Muscle layer of colon (tissue), 2 donors: Measurements from ENCODE around the gene ANKEF1.

Experiments
- H3K27ac ChIP-seq: one replicate; pipeline ENCODE4 v1.7.0; 2013; ENCODE audit warnings: low read depth, mild to moderate bottlenecking, low read length, moderate library complexity
- H3K27me3 ChIP-seq, 2 donors: one replicate each; pipeline ENCODE4 v1.7.0; 2013; ENCODE audit warnings: low read length in 2 of 2, mild to moderate bottlenecking in 2 of 2; ENCODE audit not compliant: insufficient read depth in 2 of 2, control insufficient read depth in 1 of 2
- H3K36me3 ChIP-seq: one replicate; pipeline ENCODE4 v1.7.0; 2013; ENCODE audit warnings: mild to moderate bottlenecking, low read length; ENCODE audit not compliant: insufficient read depth
- H3K4me1 ChIP-seq: one replicate; pipeline ENCODE4 v1.7.0; 2013; ENCODE audit warnings: mild to moderate bottlenecking, low read length; ENCODE audit not compliant: insufficient read depth
- H3K4me3 ChIP-seq, 2 donors: one replicate each; pipeline ENCODE4 v1.7.0; 2013; ENCODE audit warnings: low read length in 2 of 2, low read depth in 1 of 2, mild to moderate bottlenecking in 1 of 2, moderate library complexity in 1 of 2
- H3K9ac ChIP-seq: one replicate; pipeline ENCODE4 v1.7.0; 2013; ENCODE audit warnings: low read length
- H3K9me3 ChIP-seq: one replicate; pipeline ENCODE4 v1.7.0; 2013; ENCODE audit warnings: mild to moderate bottlenecking, low read length
- donor health status: abdominal sarcoma.
- donor health status: Adenocarcinoma of cecum.

The ANKEF1 gene

DNA sequence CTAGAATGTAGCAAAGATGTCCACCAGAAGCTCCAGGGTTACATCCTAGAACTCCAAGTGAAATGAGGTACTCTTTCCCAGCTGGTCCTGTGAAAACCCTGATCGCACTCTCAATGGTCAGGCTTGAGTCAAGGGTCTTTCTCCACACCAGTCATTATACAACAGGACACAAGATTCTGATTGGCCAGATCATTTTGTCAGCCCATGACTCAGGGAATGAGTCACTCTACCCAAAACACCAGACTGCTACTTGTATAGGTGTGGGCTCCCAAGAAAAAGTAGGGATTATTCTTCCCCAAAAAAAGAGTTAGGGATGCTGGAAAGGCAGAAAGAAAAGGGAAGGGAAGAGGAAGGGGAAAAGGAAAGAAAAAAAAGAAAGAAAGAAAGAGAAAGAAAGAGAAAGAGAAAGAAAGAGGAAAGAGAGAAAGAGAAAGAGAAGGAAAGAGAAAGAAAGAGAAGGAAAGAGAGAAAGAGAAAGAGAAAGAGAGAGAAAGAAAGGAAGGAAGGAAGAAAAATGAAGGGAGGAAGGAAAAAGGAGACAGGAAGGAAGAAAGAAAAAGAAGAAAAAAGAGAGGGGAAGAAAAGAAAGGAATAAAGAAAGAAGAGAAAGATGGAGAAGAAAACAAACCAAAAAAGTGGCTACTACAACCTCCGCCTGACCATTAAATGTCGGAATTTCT lies 30.5 kb downstream of the ANKEF1 start:
- H3K27me3 ChIP-seq, result no peaks in the 10 kb centered on the region
- H3K4me3 ChIP-seq, result no peak overlapping the region
- H3K27ac ChIP-seq, result no peak overlapping the region
- no peak overlapping the region for H3K9ac ChIP-seq
- H3K9me3 ChIP-seq, result no peaks in the 10 kb centered on the region
- no peaks in the 10 kb centered on the region for H3K36me3 ChIP-seq
- no peaks in the 10 kb centered on the region for H3K4me1 ChIP-seq

DNA sequence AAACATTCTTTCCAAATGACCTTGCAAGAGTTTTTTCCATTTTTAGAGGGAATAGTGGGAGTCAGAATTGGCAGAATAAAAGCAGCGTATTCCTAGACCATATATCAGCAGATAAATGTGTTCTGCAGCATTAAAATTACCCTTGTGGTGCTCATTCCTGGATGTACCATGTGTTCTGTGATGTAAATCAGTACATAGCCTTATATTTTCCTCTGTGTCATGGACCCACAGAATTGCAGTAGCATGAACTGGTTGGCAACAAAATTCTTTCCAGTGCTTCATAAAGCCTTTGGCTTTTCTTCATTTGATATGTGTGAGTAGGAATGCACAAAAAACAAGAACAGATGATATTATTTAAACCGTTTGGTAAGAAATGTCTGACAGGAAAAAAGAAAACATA lies 32.5 kb downstream of the ANKEF1 start:
- Histone ChIP-seq H3K27ac (no peak overlapping the region), H3K9ac (no peak overlapping the region), H3K9me3 (no peaks in the 10 kb centered on the region), H3K4me3 (no peak overlapping the region), H3K36me3 (no peaks in the 10 kb centered on the region), H3K4me1 (no peaks in the 10 kb centered on the region), H3K27me3 (no peaks in the 10 kb centered on the region)

DNA sequence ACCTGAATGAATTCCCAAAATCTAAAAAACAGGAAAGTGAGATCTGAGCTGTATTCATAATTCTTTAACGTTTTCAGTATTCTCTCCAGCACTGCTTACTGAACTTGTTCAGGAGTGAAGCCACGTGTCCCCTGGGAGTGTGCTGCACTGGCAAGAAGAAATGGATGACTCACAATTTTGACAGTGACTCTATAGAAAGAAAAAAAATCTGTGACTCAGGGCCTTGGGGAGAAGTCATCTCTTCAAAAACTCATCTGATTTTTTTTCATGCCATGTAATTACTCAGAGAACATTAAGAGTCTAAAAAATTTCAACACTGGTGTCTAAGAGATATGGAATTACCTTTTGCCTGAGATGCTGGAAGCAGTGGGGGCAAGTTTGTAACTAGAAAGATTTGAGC lies 39.7 kb downstream of the ANKEF1 start:
- Histone ChIP-seq H3K9me3 (no peaks in the 10 kb centered on the region), H3K4me3 (no peak overlapping the region), H3K36me3 (no peaks in the 10 kb centered on the region), H3K4me1 (no peaks in the 10 kb centered on the region), H3K27ac (no peak overlapping the region), H3K9ac (no peak overlapping the region), H3K27me3 (no peaks in the 10 kb centered on the region)

DNA sequence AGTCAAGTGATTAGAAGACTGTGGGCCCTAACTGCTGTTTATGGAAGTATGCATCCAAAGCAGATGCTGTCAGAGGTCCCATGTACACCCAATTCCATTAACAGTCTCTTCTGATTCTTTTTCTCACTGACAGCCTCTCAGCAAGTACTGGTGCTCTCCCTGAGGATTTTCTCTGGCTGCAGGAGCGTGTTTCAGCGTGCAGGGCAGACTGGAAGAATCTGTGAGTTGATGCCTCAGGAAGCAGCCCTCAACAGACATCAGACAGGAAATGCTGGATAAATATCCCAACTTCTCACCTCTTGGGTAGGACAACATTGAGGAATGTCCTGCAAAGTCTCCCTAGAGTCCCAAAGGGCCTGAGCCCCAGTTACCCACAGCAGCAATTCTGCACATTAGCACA lies 40.8 kb downstream of the ANKEF1 start:
- Histone ChIP-seq H3K4me3 (no peak overlapping the region), H3K9ac (no peak overlapping the region), H3K27me3 (no peaks in the 10 kb centered on the region), H3K27ac (no peak overlapping the region), H3K36me3 (no peaks in the 10 kb centered on the region), H3K4me1 (no peaks in the 10 kb centered on the region), H3K9me3 (no peaks in the 10 kb centered on the region)

DNA sequence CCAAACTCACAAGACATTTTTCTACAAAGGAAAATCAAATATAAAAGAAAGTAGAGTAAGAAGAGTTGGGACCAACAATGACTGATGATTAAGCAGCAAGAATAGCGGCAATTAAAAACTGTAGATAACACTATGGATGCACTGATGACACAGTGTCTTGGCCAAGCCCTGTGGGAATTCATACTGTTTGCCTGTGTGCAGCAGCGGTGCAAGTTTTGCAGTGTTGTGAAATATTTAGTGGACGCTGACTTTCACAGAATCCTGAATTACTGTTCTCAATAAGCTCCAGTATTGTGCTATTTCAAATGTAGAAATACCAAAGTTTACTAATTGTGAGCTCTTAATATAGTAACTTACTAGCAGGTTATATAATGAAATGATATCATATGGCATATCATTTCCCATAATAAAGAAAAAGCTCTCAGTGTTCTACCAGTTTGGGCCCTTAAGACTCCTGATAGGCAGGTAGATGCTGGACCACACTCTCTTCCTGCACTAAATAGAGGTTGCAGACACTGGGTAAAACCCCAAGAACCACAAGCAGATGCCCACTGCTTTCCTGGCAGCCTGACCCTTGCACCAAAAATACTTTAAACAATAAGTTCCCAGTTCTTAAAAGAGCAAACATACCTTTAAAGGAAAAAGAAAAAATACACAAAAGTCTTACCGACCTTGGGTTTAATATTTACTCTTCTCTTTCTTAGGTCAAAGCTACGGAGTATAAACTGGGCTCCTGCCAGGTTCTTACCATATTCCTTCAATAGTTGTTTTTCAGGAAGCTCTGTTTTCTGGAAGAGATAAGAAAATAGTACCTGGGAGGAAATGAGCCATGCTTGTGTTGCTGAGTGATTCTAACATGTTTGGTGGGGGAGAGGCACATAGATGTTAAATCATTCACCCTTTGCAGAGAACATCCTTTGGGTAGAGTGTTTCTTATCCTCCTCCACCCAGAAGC lies 41.6 kb downstream of the ANKEF1 start:
- H3K4me1 ChIP-seq, result no peaks in the 10 kb centered on the region
- H3K27me3 ChIP-seq, result no peaks in the 10 kb centered on the region
- no peak overlapping the region for H3K9ac ChIP-seq
- no peaks in the 10 kb centered on the region for H3K9me3 ChIP-seq
- H3K27ac ChIP-seq, result no peak overlapping the region
- no peak overlapping the region for H3K4me3 ChIP-seq
- H3K36me3 ChIP-seq, result no peaks in the 10 kb centered on the region

DNA sequence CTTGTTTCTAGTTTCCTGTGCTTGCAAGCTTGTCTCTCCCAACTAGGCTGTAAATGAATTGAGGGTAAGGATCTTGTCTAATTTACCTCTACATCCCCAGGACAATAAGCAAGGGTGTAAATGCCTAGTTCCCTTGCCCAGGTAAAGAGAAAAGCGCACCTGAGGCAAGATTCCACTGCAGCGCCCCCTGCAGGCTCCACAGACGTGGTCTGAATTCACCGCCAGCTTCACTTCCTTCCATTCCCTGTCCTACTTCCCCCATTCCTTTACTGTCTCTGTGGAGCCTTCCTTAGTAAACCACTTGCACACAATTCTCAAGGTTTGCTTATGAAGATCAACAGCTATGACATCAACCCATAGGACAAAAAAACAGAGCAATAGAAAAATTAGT lies 42.3 kb downstream of the ANKEF1 start:
- Histone ChIP-seq H3K4me3 (no peak overlapping the region), H3K27me3 (no peaks in the 10 kb centered on the region), H3K36me3 (no peaks in the 10 kb centered on the region), H3K9ac (no peak overlapping the region), H3K27ac (no peak overlapping the region), H3K9me3 (no peaks in the 10 kb centered on the region), H3K4me1 (no peaks in the 10 kb centered on the region)

DNA sequence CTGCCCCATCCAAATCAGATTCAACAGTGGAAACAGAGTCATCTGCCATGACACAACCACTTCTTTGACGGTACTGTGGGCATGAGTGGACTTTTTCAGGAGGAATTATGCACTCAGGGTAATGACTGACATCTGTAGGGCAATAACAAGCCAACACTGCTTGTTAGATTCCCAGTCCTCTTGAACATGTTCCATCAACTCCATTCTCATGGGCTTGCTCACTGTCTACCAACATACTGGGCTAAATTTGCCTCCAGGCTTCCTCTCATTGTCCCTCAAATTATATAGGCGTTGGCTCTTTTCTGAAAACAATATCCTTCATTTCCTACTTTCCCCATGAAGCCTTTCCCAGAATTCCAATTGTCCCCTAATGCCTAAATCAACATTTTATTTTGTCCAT lies 43.1 kb downstream of the ANKEF1 start:
- Histone ChIP-seq H3K9me3 (no peaks in the 10 kb centered on the region), H3K4me1 (no peaks in the 10 kb centered on the region), H3K27me3 (no peaks in the 10 kb centered on the region), H3K9ac (no peak overlapping the region), H3K36me3 (no peaks in the 10 kb centered on the region), H3K27ac (no peak overlapping the region), H3K4me3 (no peak overlapping the region)

DNA sequence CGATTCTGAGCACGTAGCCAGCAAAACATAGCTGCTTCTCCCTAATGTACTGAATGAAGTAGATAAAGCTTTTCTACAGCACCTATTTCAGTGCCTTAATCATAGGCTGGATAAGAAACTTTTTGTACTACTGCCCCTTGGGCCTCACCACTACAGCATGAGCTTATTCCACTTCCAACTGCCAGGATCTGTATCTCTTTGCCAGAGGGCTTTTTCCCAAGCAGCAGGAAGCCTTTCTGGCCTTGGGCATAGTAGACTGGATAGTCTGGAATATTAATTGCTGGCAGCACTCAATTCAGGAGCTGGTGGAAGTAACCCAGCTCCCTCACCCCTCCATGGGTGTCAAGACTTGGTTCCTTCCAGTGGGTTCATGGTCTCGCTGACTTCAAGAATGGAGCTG lies 43.6 kb downstream of the ANKEF1 start:
- Histone ChIP-seq H3K4me1 (no peaks in the 10 kb centered on the region), H3K36me3 (no peaks in the 10 kb centered on the region), H3K4me3 (no peak overlapping the region), H3K27ac (no peak overlapping the region), H3K9me3 (no peaks in the 10 kb centered on the region), H3K27me3 (no peaks in the 10 kb centered on the region), H3K9ac (no peak overlapping the region)

DNA sequence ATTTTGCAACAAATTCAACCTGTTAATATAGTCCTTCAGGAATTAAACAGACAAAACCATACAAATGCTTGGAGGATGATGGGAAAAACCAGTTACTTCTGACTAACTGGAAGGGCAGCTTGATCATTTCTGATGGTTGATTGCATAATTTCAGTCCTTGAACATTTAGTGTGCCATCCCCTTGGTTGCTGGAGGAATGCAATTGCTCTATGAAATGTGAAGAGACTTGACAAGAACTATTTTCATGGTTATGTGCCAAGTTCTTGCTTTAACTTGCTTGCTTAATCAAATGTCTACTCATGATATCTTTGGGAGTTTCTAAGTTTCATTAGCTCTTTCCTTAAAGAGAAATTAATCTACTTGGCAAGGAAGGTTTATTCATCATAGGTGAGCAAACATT lies 45.2 kb downstream of the ANKEF1 start:
- H3K9ac ChIP-seq, result no peak overlapping the region
- H3K4me1 ChIP-seq, result no peaks in the 10 kb centered on the region
- H3K27ac ChIP-seq, result no peak overlapping the region
- H3K36me3 ChIP-seq, result no peaks in the 10 kb centered on the region
- H3K4me3 ChIP-seq, result no peak overlapping the region
- H3K27me3 ChIP-seq, result no peaks in the 10 kb centered on the region
- H3K9me3 ChIP-seq, result no peaks in the 10 kb centered on the region

DNA sequence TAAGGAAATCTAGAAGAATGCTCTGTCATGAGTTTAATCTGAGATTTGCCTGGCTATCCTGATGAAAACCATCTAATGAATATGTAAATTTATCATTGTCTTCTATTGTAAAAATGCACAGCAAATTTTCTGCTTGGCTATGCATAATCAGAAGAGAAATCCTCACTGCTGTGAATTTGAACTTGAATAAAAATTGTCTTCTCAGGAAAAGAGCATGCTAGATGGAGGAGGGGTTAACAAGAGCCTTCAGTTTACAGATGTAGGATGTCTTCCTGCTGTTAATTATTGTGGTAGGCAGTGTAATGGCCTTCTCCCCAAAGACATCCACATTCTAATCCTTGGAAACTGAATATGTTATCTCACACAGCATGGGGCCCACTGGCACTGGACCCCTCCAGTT lies 45.8 kb downstream of the ANKEF1 start:
- no peak overlapping the region for H3K9ac ChIP-seq
- H3K27ac ChIP-seq, result no peak overlapping the region
- no peaks in the 10 kb centered on the region for H3K9me3 ChIP-seq
- no peak overlapping the region for H3K4me3 ChIP-seq
- H3K27me3 ChIP-seq, result no peaks in the 10 kb centered on the region
- no peaks in the 10 kb centered on the region for H3K4me1 ChIP-seq
- H3K36me3 ChIP-seq, result no peaks in the 10 kb centered on the region

DNA sequence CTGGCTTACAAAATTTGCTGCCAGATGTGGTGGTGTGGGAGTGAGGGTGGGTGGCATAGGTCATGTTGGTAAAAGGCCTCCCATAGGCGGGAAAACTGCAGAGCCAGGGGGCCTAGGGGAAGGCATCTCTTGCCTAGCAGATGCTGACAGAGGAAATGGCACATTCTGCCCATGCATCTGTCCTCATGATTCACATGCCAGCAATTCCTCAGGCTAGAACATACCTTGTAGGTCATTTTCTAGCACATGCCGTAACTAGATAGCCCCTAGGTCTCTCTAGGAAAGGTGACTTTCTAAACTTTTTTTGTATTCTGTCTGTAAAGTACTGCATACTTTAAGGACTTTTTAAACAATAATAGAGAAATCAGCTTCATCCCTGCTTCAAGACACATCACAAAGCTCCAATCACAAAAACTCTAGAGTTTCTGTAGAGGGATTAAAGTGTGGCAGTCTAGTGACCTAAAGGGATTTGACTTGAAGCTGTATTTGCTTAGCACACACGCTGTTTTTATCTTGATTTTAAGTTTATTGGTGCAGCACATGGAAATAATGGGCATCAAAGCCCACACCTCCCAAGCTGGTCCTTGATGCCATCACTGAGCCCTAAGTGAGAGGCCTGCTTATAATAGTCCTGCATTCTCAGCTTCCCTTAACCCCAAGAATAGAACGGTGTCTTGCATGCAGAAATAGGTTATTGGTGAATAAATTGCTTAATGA lies 55.2 kb downstream of the ANKEF1 start:
- no peak overlapping the region for H3K27ac ChIP-seq
- no peak overlapping the region for H3K4me3 ChIP-seq
- H3K4me1 ChIP-seq, result no peaks in the 10 kb centered on the region
- no peaks in the 10 kb centered on the region for H3K9me3 ChIP-seq
- no peaks in the 10 kb centered on the region for H3K36me3 ChIP-seq
- no peak overlapping the region for H3K9ac ChIP-seq
- H3K27me3 ChIP-seq, result no peaks in the 10 kb centered on the region
